Lung (tissue), 12 donors: ENCODE measurements around the gene BCL7A. TPM values are rescaled to one million over a fixed set of nuclear protein-coding genes. Genes with fewer than 3 reads are reported as not detected.

Experiments used
- ATAC-seq: fragments of 200-7000 bp; cut with Tn5 transposase; one replicate; pipeline ENCODE4 v1.9.1; 2020; ENCODE audit warnings: moderate number of reproducible peaks; ENCODE audit not compliant: insufficient read depth, low FRiP score
- DNase-seq, 3 donors: peaks; one replicate each; pipeline ENCODE4 v3.0.0-alpha.2; 2013 to 2017
- H3K27ac ChIP-seq, 2 donors: one replicate each; pipeline ENCODE4 v1.5.1; 2013; ENCODE audit warnings: mild to moderate bottlenecking in 2 of 2, moderate library complexity in 2 of 2, control low read depth in 1 of 2, inconsistent platforms in 1 of 2, low read depth in 1 of 2, low read length in 1 of 2
- H3K27me3 ChIP-seq, 3 donors: one replicate each; pipeline ENCODE4 v1.5.1; 2013; ENCODE audit warnings: low read length in 2 of 3; ENCODE audit not compliant: control insufficient read depth in 3 of 3, insufficient read depth in 3 of 3
- H3K36me3 ChIP-seq, 4 donors: one replicate each; pipeline ENCODE4 v1.5.1; 2013; ENCODE audit warnings: low read length in 4 of 4, mild to moderate bottlenecking in 1 of 4, moderate library complexity in 1 of 4; ENCODE audit not compliant: control insufficient read depth in 4 of 4, insufficient read depth in 4 of 4
- H3K4me1 ChIP-seq, 5 donors: one replicate each; pipeline ENCODE4 v1.5.1; 2013; ENCODE audit warnings: low read length in 5 of 5, mild to moderate bottlenecking in 2 of 5, moderate library complexity in 1 of 5; ENCODE audit not compliant: control insufficient read depth in 5 of 5, insufficient read depth in 5 of 5
- H3K4me3 ChIP-seq: one replicate; pipeline ENCODE4 v1.5.1; 2013; ENCODE audit warnings: mild to moderate bottlenecking, control low read depth, moderate library complexity
- H3K9ac ChIP-seq, 2 donors: one replicate each; pipeline ENCODE4 v1.5.1; 2013; ENCODE audit warnings: low read length in 2 of 2, control low read depth in 1 of 2; ENCODE audit not compliant: insufficient read depth in 1 of 2
- H3K9me3 ChIP-seq, 4 donors: one replicate each; pipeline ENCODE4 v1.5.1; 2013; ENCODE audit warnings: low read length in 3 of 4, mild to moderate bottlenecking in 1 of 4, moderate library complexity in 1 of 4; ENCODE audit not compliant: control insufficient read depth in 4 of 4, insufficient read depth in 3 of 4
- CTCF ChIP-seq: IDR thresholded peaks from 2 replicates; pipeline ENCODE4 v1.5.1; 2012; ENCODE audit warnings: mild to moderate bottlenecking; ENCODE audit errors: control extremely low read depth, extremely low read depth
- WGBS, 2 donors: extraction: QIAGEN DNeasy Blood & Tissue Kit; methylation state at CpG; one replicate each; pipeline ENCODE4 v1.1.7; 2013; 5-methylcytosine and 5-hydroxymethylcytosine counted together
- polyA plus RNA-seq, 2 donors: library from polyadenylated mRNA; stranded (reverse); fragments of 200-250 nt; gene quantifications; one replicate each; pipeline ENCODE4 v1.2.1, GENCODE V29; 2013
- total RNA-seq, 2 donors: library from RNA; depleted of rRNA in 1 of 2; stranded (reverse); fragments of >200 nt in 1 of 2; gene quantifications; one replicate each; pipeline ENCODE4 v1.2.1, GENCODE V29; 2014 to 2021
- donor health status: control.
- donor health status: control.
- donor health status: Bipolar disorder and iron deficiency.
- donor health status: healthy.
- donor health status: DM: yes; HTN: yes; CAD: no.

The BCL7A gene
- total and polyA plus RNA-seq, 4 donors = 3.4 to 21.2 (median 8.8) TPM

GRCh38 chr12:122081083-122081696 is 59.5 kb downstream of the BCL7A start:
- WGBS, 2 donors = 50 to 51% methylated on average over 9 of the region's 9 CpGs
- Histone ChIP-seq H3K4me1 (peaks cover 15 to 56% (median 21%) of the 10 kb centered on the region in 5 donors), H3K4me3 (peak overlapping the region; percentile 22), H3K27me3 (no peaks in the 10 kb centered on the region), H3K9me3 (no peaks in the 10 kb centered on the region), H3K36me3 (peaks cover 0 to 28% (median 19%) of the 10 kb centered on the region in 4 donors), H3K9ac (peak overlapping the region in 1 of 2 donors; percentile 65), H3K27ac (peak overlapping the region; percentile 68 to 92)
- ATAC-seq (no peak), DNase-seq (peak; percentile 57 to 92 (median 89))
- no peak for TF ChIP-seq CTCF

GRCh38 chr12:122081697-122082221 is 60.1 kb downstream of the BCL7A start:
- no peak for TF ChIP-seq CTCF
- H3K4me3 ChIP-seq = no peak overlapping the region
- DNase-seq (peak; percentile 91 to 99 (median 97)), ATAC-seq (peak; percentile 10)
- peaks cover 15 to 62% (median 22%) of the 10 kb centered on the region in 5 donors for H3K4me1 ChIP-seq
- no peaks in the 10 kb centered on the region for H3K27me3 ChIP-seq
- H3K27ac ChIP-seq = peak overlapping the region; percentile 68 to 92
- H3K36me3 ChIP-seq = peaks cover 0 to 28% (median 20%) of the 10 kb centered on the region in 4 donors
- WGBS, 2 donors = 3 to 8% methylated on average over 7 of the region's 7 CpGs
- H3K9me3 ChIP-seq = no peaks in the 10 kb centered on the region
- H3K9ac ChIP-seq = peak overlapping the region in 1 of 2 donors; percentile 57

- H3K9ac ChIP-seq = peak overlapping the region in 1 of 2 donors; percentile 57
- peak in 1 of 3 donors; percentile 47 for DNase-seq
Measured at GRCh38 chr12:122082621-122083356, 61.1 kb downstream of the BCL7A start.

More at GRCh38 chr12:122082621-122083356, 61.1 kb downstream of the BCL7A start:
- no peaks in the 10 kb centered on the region for H3K27me3 ChIP-seq
- ATAC-seq = no peak
- H3K4me3 ChIP-seq = no peak overlapping the region
- H3K9me3 ChIP-seq = no peaks in the 10 kb centered on the region
- WGBS, 2 donors = 31 to 34% methylated on average over 6 of the region's 6 CpGs
- TF ChIP-seq CTCF = no peak
- peak overlapping the region; percentile 68 to 92 for H3K27ac ChIP-seq
- H3K4me1 ChIP-seq = peaks cover 15 to 64% (median 29%) of the 10 kb centered on the region in 5 donors
- H3K36me3 ChIP-seq = peaks cover 0 to 28% (median 21%) of the 10 kb centered on the region in 4 donors
